Stimulated activated CD4-positive, alpha-beta T cell treated with anti-CD3 and anti-CD28 coated beads, Interleukin-15, amount 100 ng/mL, for 1 hour (primary cell): Measurements from ENCODE around the gene PPP1R14D.
"Not testable (repeated sequence)": the region's sequence is repeated elsewhere in the genome, so short reads cannot be mapped to it uniquely, and the experiment has no call there.

Experiments used
- DNase-seq, 2 donors: peaks; one replicate each; pipeline ENCODE4 v3.0.0-alpha.2; 2020; ENCODE audit warnings: low read depth in 1 of 2, low spot score in 1 of 2

PPP1R14D gene, protein sequence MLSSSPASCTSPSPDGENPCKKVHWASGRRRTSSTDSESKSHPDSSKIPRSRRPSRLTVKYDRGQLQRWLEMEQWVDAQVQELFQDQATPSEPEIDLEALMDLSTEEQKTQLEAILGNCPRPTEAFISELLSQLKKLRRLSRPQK

GRCh38 chr15:40828447-40829036 is at the start of gene PPP1R14D:
Gene PPP1R14D (minus strand): TSS chr15:40828708. CDS start chr15:40828641, 67 bp downstream.
- no peak for DNase-seq

DNA sequence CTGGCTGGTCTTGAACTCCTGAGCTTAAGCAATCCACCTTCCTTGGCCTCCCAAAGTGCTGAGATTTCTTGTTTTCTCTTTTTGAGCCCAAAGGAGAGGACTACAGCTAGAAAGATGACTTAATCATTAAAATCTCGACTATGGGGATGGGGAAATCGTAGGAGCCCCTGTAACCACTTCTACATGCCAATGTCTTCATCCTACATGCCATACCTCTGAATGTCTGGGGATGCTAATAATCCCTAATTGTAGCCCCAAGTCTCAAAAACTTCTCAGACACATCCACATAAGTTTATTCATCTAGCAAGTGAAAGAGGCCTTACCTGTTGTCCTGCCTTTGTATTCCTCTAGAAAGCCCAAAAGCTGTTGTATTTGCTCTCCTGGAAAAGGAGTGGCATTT is 49.2 kb upstream of the PPP1R14D start:
- no peak for DNase-seq

DNA sequence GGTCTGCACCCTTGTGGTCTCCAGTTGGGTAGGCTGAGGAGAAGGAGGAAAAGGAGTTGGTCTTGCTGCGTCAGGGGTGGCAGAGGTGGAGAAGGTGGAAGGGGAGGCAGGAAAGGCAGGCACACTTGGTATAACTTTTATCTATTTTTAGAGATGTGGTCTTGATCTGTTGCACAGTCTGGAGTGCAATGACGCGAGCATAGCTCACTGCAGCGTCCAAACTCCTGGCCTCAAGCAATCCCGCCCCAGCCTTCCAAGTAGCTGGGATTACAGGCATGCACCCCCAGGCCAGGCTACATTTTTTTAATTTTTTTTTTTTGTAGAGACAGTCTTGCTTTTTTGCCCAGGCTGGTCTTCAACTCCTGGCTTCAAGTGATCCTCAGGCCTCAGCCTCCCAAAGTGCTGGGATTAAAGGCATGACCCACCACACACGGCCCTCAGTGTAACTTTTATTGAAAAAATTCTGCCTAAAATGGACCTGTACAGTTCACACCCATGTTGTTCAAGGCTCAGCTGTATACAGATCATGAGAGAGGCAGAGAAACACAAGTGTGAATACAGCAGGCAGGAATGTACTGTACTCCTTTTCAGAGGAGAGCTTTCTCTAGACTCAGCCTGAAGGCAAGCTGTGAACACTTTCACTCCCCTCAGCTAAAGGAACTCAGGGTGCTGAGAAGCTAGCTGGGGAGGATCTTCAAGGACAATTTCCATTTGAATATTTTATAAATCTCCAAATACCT is 47.7 kb upstream of the PPP1R14D start:
- DNase-seq: no peak

GRCh38 chr15:40873694-40874561 is 45.4 kb upstream of the PPP1R14D start, which contains the start of gene RHOV:
Gene RHOV (minus strand): TSS chr15:40874234. CDS start chr15:40874139, 95 bp downstream.
- DNase-seq: peak in 1 of 2 donors; percentile 35

- DNase-seq: no peak
Measured at GRCh38 chr15:40872791-40873693, 44.5 kb upstream of the PPP1R14D start.

DNA sequence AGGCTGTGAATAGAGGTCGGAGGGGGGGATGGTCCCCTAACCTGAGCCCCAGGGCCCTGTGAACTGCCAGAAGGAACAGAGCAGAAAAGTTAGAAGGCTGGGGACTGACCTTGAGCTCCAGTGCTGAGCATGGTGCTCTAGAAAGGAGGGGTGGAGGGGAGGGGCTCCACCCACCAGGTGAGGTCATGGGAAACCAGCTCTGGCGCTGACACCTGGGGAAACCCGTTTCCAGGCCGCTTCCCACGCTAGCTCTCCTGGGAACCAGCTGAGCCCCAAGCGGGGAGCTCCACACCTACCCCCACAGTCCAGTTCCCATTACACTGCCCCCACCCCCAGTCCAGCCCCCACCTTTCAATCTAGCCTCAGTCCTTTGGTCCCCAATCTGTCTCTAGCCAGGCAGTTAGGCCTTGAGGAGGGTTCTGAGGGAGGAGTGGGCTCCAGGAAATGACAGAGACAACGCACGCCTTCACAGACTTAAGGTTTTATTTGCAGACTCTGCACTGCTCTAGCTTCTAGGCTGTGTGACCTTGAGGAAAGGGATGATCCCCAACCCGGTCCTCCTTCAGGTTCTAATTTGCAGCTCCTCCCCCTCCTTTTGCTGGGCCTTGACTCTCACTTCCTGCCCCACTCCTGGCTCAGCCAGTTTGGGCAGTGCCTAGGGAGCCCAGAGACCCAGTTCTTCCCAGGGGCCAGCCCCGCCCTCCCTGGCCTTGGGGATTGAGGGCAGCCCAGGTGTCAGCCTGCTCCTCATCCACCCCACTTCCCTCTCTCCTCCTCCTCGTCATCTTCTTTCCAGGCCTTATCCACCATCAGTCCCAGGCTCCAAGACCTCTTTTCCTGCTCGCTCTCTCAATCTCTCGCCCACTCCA is 43.5 kb upstream of the PPP1R14D start:
- no peak for DNase-seq

DNA sequence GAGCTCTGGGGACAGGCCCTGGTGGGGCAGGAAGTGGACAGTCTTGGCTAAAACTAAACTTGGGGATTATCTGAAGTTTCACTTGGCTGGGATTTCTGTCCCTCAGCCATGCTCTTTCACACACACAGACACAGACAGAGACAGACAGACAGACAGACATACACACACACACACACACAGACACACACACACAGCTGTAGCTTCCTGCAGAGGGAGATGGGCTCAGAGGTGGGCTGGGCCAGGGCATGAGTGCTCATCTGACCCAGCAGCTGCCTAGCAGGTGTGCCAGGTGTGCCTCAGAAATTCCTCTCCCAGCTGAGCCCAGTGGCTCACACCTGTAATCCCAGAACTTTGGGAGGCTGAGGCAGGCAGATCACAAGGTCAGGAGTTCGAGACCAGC is 42.2 kb upstream of the PPP1R14D start:
- DNase-seq: no peak

GRCh38 chr15:40869686-40870085 is 41.2 kb upstream of the PPP1R14D start:
- no peak for DNase-seq

DNA sequence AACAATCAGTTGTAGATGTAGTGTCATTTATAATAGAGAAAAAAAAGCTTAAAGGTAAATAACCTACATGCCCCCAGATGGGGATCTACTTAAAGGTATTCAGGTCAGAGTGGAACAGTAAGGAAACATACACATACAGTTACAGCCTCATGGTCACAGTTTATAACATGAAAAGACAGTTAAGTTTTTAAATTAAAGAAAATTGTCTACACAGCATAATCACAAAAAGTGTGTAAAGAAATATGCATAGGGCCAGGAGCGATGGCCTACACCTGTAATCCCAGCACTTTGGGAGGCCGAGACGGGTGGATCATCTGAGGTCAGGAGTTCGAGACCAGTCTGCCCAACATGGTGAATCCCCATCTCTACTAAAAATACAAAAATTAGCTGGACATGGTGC is 38.7 kb upstream of the PPP1R14D start:
- no peak for DNase-seq

DNA sequence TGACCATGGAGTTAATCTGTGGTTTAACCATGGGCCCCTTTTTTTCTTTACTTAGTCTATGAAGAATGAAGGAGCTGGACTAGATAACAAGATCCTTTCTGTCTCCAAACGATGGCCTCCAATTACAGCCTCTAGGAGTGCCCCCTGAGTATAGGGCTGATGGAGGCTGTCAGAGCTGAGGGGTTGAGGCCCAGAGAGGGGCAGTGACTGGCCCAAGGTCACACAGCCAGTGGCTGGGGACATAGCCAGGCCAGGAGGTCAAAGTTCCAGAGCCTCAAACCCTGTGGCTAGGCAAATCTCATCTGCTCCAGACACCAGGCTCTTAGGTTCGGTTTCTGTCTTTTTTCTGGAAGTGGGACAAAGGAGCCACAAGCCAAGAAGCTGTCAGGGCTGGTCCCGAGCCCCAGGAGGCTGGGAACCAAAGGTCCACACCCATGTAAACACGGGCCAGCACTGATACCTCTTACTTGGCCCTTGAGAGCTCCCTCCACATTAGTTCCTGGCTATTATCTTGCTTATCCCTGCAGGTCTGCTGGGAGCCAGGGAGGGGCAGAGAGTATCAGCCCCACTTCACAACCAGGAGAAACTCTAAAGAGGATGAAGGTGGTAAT is 35.3 kb upstream of the PPP1R14D start:
- no peak for DNase-seq

DNA sequence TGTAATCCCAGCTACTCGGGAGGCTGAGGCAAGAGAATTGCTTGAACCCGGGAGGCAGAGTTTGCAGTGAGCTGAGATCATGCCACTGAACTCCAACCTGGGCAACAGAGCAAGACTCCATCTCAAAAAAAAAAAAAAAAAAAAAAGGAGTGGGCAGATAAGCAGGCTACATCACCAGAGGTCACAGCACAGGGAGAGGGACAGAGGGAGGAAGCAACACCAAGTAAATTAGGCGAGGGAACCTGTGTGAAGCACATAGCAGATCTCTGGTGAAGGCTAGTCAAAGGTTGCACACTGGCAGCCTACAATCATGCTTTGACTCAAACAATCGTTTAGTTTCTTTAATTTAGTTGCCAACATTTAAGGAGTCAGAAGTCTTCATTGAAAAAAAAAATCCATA is 32.6 kb upstream of the PPP1R14D start:
- not testable (repeated sequence) for DNase-seq

DNA sequence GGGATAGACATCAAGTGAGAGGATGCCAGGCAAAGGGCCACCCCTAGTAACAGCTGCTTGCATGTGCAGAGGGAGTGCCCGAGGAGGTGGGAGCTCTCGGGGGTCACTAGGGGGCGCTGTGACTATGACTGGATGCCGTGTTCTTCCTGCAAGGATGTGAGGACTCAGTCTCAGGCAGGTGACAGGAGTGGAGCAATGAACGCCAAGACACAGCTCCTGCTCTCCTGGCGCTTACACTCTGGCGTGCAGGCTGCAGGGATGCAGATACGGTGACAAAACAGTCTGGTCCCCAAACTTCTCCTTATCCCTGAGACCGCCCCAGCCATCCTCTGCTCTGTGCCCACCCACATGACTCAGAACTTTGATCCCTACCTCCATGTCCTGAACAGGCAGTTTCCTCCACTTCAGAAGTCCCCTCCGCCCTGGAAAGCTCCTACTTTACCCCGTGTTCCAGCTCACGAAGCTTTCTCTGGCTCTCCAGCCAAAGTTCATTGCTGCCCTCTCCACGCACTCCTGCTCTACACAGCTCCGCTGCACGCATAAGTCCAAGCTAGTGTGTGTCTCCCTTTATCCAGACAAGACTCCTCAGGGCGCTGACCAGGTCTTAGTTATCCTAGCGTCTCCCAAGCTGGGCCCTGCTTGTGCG is 30.8 kb upstream of the PPP1R14D start:
- DNase-seq: peak; percentile 61 to 69

DNA sequence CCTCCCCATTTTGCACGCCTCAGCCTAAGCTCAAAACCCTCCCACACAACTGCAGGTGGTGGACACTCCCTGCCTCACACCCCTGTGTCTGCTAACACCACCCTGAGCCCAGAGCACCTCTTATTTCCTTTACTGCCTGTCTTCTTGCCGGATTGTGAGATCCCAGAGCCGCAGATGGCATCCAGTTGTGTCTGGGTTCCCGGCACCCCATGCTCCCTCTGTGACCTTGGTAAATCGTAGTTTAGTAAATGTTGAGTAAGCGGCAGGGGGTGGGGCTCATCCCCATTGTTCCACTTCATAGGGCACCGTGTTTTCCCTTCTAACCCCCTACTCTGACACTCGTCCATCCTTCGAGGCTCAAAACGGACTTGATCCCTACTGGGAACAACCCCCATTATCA is 30.2 kb upstream of the PPP1R14D start:
- no peak for DNase-seq

- DNase-seq: peak; percentile 60 to 66
Measured at GRCh38 chr15:40857601-40858341, 29.3 kb upstream of the PPP1R14D start.

DNA sequence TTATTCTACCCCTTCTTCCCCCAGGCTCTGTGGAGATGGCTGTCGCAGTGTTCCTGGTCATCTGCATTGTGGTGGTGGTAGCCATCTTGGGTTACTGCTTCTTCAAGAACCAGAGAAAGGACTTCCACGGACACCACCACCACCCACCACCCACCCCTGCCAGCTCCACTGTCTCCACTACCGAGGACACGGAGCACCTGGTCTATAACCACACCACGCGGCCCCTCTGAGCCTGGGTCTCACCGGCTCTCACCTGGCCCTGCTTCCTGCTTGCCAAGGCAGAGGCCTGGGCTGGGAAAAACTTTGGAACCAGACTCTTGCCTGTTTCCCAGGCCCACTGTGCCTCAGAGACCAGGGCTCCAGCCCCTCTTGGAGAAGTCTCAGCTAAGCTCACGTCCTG is 28.2 kb upstream of the PPP1R14D start:
- DNase-seq: no peak

GRCh38 chr15:40855706-40856234 is 27.3 kb upstream of the PPP1R14D start:
- no peak for DNase-seq

- no peak for DNase-seq
Measured at GRCh38 chr15:40854161-40854560, 25.7 kb upstream of the PPP1R14D start.
